Esophagus muscularis mucosa (tissue), 4 donors: ENCODE data around the gene SNX9.

ENCODE experiments used
- EP300 ChIP-seq: sonication (generic); formaldehyde crosslinking; IDR thresholded peaks from one replicate; pipeline ENCODE4 v1.6.1; 2017; ENCODE audit warnings: antibody characterized with exemption
- POLR2AphosphoS5 ChIP-seq, 2 donors: sonication (generic); formaldehyde crosslinking; IDR thresholded peaks; one replicate each; pipeline ENCODE4 v1.6.1; 2017; ENCODE audit warnings: antibody characterized with exemption in 2 of 2
- TF ChIP-seq, protein P1 (sequence below), 3 experiments: fragments of 200-600 bp in 2 of 3; fragments of 450-650 bp in 1 of 3; sonication (generic) in 2 of 3; IDR thresholded peaks; one replicate each; pipeline ENCODE4 v1.5.1; 2017 to 2019; ENCODE audit warnings: antibody characterized with exemption in 3 of 3, mild to moderate bottlenecking in 2 of 3, moderate library complexity in 1 of 3

DNA sequence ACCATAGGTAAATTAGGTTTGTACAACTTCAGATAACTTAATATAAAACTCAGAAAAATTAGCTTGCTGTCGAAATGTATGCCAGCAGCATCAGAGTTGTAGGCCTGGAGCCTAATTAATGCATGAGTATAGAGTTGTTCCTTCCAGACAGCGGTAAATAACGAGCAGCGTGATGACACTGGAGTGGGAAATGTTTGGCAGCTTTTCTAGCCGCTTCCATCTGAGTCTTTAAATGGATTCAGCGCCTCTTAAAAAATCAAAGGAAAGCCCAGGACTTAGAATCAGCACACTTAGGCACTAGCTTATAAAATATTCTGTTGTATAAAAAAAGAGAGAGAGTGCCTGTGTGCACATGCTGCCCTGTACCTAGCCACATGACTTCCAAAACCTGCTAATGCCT lies 114.9 kb downstream of the SNX9 start:
- TF ChIP-seq, protein P1, sequence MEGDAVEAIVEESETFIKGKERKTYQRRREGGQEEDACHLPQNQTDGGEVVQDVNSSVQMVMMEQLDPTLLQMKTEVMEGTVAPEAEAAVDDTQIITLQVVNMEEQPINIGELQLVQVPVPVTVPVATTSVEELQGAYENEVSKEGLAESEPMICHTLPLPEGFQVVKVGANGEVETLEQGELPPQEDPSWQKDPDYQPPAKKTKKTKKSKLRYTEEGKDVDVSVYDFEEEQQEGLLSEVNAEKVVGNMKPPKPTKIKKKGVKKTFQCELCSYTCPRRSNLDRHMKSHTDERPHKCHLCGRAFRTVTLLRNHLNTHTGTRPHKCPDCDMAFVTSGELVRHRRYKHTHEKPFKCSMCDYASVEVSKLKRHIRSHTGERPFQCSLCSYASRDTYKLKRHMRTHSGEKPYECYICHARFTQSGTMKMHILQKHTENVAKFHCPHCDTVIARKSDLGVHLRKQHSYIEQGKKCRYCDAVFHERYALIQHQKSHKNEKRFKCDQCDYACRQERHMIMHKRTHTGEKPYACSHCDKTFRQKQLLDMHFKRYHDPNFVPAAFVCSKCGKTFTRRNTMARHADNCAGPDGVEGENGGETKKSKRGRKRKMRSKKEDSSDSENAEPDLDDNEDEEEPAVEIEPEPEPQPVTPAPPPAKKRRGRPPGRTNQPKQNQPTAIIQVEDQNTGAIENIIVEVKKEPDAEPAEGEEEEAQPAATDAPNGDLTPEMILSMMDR (IDR thresholded peaks at IDR 0.05): no peak
- TF ChIP-seq EP300 (no peak), POLR2AphosphoS5 (IDR thresholded peaks at IDR 0.05) (no peak)
